Stimulated activated CD8-positive, alpha-beta memory T cell treated with anti-CD3 and anti-CD28 coated beads, Interleukin-12 subunit alpha, Interleukin-12 subunit beta, amount 100 ng/mL, for 4 hours (primary cell): ENCODE results near the gene CDKAL1.

ENCODE experiments used
- DNase-seq: peaks from one replicate; pipeline ENCODE4 v3.0.0-alpha.2; 2020; ENCODE audit warnings: low read depth

Gene CDKAL1

GRCh38 chr6:21110684-21111083, 576.4 kb downstream of the CDKAL1 start:
- no peak for DNase-seq

GRCh38 chr6:21111093-21111725, 577.0 kb downstream of the CDKAL1 start:
- DNase-seq = no peak

GRCh38 chr6:21115111-21115510, 580.9 kb downstream of the CDKAL1 start:
- no peak for DNase-seq

GRCh38 chr6:21116736-21117135, 582.5 kb downstream of the CDKAL1 start:
- DNase-seq = no peak

- no peak for DNase-seq
These were observed 584.0 kb downstream of the CDKAL1 start for GRCh38 chr6:21118216-21118780.

- DNase-seq = no peak
These were observed 587.4 kb downstream of the CDKAL1 start for GRCh38 chr6:21121636-21122136.

GRCh38 chr6:21123507-21124436, 589.5 kb downstream of the CDKAL1 start:
- no peak for DNase-seq

GRCh38 chr6:21128601-21129000, 594.3 kb downstream of the CDKAL1 start:
- no peak for DNase-seq

GRCh38 chr6:21131406-21131805, 597.1 kb downstream of the CDKAL1 start:
- no peak for DNase-seq

- DNase-seq = no peak
These were observed 598.2 kb downstream of the CDKAL1 start for GRCh38 chr6:21132446-21132845.

GRCh38 chr6:21132856-21133838, 598.9 kb downstream of the CDKAL1 start:
- DNase-seq = no peak

- DNase-seq = no peak
These were observed 599.6 kb downstream of the CDKAL1 start for GRCh38 chr6:21133901-21134300.

GRCh38 chr6:21134356-21134755, 600.1 kb downstream of the CDKAL1 start:
- DNase-seq = no peak

- no peak for DNase-seq
These were observed 601.3 kb downstream of the CDKAL1 start for GRCh38 chr6:21135484-21136013.

GRCh38 chr6:21137700-21138335, 603.6 kb downstream of the CDKAL1 start:
- no peak for DNase-seq

- no peak for DNase-seq
These were observed 604.2 kb downstream of the CDKAL1 start for GRCh38 chr6:21138336-21139069.

GRCh38 chr6:21140966-21141365, 606.7 kb downstream of the CDKAL1 start:
- DNase-seq = no peak

- DNase-seq = no peak
These were observed 607.5 kb downstream of the CDKAL1 start for GRCh38 chr6:21141616-21142303.

GRCh38 chr6:21142741-21143140, 608.5 kb downstream of the CDKAL1 start:
- no peak for DNase-seq

- DNase-seq = no peak
These were observed 609.4 kb downstream of the CDKAL1 start for GRCh38 chr6:21143645-21144044.
